ENCODE results near the gene AFG1L.

The AFG1L gene

DNA sequence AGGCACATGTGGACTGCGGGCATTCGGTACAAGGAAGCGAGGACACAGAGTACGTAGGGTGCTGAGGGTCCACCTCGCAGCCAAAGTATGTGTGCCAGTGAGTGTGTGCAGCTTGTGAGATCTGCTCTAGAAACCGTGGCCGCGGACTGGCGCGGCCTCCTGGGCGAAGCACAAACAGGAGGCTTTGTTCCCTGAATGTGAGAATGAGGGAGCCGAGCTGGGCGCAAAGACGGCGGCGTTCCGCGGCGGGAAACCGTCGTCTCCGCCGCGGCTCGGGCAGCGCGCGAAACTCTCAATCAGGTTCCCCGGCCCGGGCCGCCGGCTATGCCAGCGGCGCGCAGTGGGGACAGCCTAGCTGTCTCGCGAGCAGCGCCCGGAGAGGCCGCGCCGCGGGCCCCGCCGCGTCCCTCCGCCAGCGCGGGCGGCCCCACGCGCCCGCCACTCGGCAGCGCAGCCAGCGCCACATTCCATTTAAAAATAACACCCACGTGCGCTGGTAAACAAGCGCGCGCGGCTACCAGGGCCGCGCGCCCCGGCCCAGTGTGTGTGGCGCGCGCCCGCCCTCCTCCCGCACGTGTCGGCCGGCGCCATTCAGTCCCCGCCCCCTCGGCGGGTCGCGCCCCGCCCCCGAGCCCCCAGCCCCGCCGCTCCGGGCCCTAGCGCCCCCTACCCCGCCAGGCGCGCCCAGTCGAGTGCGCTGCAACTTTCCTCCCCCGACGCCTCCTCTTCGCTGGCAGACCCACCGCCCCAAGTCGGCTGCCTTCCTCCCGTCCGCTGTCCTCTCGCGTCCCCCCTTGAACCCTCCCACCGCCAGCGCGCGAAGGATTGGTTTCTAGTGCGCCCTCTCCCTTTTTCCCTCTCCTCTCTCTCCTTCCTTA, 262.9 kb downstream of the AFG1L start:
- TF ChIP-seq POLR2AphosphoS5 (IDR thresholded peaks at IDR 0.05; ENCODE audit: low read depth, low read length): no peak
- TF ChIP-seq FOXP2 (optimal IDR thresholded peaks at IDR 0.05; ENCODE audit: borderline replicate concordance, extremely low read depth, extremely low read length, insufficient read depth): peak; percentile 82
- TF ChIP-seq SIN3A (IDR thresholded peaks at IDR 0.05; ENCODE audit: borderline replicate concordance, insufficient read depth, low read length): peak; percentile 82; the same call in 1 of the 2 replicates

DNA sequence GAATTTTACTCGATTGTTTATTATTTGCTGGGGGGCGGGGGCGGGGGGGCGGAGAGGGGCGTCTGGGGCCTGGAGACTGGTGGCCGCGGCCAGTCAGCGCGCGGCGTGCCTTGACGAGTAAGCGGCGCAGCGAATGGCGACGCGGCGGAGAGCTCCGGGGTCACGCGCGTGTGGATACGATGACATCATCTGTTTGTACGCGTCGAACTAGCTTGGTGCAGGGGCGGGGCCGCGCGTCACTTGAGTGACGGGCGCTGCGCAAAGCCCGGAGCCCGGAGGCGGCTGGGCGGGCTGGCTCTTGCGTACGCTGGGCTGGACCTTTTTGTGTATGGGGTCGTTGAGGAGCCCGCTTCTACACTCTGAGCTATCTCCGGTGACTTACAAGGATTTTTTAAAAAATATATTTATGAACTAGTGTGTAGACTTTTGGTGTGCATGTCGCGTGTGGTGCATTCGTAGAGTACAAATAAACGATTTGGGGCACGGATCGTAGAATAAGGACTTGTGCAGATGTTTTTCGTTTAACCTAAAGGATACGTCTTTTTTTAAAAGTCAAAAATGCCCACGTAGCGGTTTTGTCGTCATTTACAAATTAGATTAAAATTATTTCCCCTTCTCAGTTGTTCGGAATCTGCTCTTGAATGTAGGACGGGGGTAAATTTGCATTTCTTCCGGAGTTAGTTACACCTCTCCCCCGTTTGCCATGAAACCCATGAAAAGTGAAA, 263.7 kb downstream of the AFG1L start:
- TF ChIP-seq TAF1 (IDR thresholded peaks at IDR 0.05; ENCODE audit: borderline replicate concordance, insufficient read depth, low read length) (no peak), SIN3A (IDR thresholded peaks at IDR 0.05; ENCODE audit: borderline replicate concordance, insufficient read depth, low read length) (peak; percentile 89), FOXP2 (optimal IDR thresholded peaks at IDR 0.05; ENCODE audit: borderline replicate concordance, extremely low read depth, extremely low read length, insufficient read depth) (peak; percentile 99), POLR2AphosphoS5 (IDR thresholded peaks at IDR 0.05; ENCODE audit: low read depth, low read length) (no peak)
- TF ChIP-seq, protein P1, sequence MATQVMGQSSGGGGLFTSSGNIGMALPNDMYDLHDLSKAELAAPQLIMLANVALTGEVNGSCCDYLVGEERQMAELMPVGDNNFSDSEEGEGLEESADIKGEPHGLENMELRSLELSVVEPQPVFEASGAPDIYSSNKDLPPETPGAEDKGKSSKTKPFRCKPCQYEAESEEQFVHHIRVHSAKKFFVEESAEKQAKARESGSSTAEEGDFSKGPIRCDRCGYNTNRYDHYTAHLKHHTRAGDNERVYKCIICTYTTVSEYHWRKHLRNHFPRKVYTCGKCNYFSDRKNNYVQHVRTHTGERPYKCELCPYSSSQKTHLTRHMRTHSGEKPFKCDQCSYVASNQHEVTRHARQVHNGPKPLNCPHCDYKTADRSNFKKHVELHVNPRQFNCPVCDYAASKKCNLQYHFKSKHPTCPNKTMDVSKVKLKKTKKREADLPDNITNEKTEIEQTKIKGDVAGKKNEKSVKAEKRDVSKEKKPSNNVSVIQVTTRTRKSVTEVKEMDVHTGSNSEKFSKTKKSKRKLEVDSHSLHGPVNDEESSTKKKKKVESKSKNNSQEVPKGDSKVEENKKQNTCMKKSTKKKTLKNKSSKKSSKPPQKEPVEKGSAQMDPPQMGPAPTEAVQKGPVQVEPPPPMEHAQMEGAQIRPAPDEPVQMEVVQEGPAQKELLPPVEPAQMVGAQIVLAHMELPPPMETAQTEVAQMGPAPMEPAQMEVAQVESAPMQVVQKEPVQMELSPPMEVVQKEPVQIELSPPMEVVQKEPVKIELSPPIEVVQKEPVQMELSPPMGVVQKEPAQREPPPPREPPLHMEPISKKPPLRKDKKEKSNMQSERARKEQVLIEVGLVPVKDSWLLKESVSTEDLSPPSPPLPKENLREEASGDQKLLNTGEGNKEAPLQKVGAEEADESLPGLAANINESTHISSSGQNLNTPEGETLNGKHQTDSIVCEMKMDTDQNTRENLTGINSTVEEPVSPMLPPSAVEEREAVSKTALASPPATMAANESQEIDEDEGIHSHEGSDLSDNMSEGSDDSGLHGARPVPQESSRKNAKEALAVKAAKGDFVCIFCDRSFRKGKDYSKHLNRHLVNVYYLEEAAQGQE (IDR thresholded peaks at IDR 0.05; ENCODE audit: insufficient read depth in 1 of 2, low read depth in 2 of 2, low read length in 2 of 2): no peak; a peak in 1 of 4 replicates

DNA sequence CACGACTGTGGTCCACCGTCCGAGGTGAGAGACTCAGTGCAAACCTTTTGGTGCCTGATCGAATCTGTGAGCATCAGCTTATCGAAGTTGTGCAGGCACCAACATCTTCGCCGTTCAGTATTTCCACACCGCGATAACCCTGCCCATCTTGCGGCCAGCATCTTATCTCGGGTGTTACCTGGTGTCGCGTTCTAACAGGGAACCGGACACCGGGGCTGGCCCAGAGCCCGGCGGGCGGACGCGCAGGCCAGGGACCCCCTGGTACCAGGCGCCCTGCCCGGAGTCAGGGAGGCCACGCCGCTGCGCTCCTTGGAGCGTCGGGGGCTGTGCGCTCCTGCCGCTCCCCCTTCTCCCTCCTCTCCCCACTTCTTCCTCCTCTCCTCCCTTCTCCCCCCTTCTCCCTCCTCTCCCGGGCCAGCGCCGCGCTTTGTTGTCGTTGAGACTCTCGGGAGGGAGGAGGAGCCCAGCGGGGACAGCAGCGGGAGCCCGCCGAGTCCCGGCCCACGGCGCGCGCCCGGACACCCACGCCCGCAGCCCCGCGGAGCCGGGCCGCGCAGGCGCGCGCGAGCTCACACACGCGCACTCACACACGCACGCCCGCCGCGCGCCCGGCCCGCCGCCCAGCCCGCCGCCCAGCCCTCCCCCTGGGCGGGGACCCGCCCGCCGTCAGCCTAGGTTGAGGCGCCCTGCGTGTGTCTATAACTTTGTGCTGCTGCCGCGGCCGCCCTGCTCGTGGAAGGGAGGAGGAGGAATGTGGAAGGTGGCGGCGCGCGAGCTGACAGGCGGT, 264.4 kb downstream of the AFG1L start:
- TF ChIP-seq TAF1 (IDR thresholded peaks at IDR 0.05; ENCODE audit: borderline replicate concordance, insufficient read depth, low read length) (no peak), POLR2AphosphoS5 (IDR thresholded peaks at IDR 0.05; ENCODE audit: low read depth, low read length) (peak; percentile 65; the same call in 1 of the 2 replicates), SIN3A (IDR thresholded peaks at IDR 0.05; ENCODE audit: borderline replicate concordance, insufficient read depth, low read length) (no peak), FOXP2 (optimal IDR thresholded peaks at IDR 0.05; ENCODE audit: borderline replicate concordance, extremely low read depth, extremely low read length, insufficient read depth) (no peak)
- TF ChIP-seq, protein P1 (IDR thresholded peaks at IDR 0.05; ENCODE audit: insufficient read depth in 1 of 2, low read depth in 2 of 2, low read length in 2 of 2): no peak

DNA sequence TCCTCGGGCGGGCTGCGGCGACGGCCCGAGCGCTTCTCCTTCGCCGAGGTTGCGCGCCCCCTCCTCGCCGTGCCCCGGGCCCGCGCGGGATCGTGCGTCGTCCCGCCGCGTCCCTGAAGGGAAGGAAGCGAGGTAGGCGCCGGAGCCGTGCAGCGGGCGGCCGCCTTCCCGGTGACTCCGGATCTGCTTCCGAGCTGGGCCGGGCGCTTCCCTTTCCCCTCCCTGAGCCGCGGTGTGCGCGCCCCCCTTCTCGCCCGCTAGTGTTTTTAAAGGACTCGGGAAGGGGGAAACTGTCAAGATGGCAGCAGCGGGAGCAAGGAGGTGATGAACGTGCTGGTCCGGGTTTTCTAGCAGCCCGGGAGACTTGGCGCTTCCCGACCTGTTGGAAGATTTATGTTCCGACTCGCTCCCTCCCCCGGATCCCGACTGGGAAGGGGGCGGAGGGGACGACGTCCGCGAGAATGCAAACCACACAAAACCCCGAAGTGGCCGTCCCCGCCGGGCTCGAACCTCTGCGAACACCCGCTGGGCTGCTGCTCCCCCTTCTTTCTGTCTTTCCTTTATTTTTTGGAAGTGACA, 265.1 kb downstream of the AFG1L start:
- peak; percentile 60; the same call in 1 of the 2 replicates for TF ChIP-seq SIN3A (IDR thresholded peaks at IDR 0.05; ENCODE audit: borderline replicate concordance, insufficient read depth, low read length)
- no peak for TF ChIP-seq FOXP2 (optimal IDR thresholded peaks at IDR 0.05; ENCODE audit: borderline replicate concordance, extremely low read depth, extremely low read length, insufficient read depth)

DNA sequence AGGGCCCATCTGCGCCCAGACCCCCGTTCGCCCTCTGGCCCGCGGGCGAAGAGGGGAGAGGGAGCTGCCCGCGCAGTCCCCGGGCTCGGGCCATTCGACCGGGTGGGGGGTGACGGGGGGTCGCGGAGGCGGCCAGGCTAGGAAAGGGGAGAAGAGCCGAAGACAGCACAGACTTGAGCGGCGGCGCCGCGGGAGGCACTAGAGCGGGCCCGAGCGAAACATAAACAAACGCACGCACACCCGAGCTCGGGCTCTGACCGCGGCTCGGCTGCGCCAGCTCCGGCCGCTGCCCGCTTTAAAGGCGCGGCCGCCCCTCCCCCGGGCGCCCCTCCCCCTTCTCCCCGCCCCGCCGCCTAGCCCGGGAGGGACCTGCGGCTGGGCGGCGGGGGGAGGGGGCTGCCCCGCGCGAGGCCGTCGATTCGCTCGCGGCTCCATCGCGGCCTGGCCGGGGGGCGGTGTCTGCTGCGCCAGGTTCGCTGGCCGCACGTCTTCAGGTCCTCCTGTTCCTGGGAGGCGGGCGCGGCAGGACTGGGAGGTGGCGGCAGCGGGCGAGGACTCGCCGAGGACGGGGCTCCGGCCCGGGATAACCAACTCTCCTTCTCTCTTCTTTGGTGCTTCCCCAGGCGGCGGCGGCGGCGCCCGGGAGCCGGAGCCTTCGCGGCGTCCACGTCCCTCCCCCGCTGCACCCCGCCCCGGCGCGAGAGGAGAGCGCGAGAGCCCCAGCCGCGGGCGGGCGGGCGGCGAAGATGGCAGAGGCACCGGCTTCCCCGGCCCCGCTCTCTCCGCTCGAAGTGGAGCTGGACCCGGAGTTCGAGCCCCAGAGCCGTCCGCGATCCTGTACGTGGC, 265.8 kb downstream of the AFG1L start, which contains the start of gene FOXO3:
FOXO3 (plus strand) TSS at position 455 of the 846 bp plus-strand sequence; CDS start at position 747, 292 bp downstream.
- TF ChIP-seq FOXP2 (optimal IDR thresholded peaks at IDR 0.05; ENCODE audit: borderline replicate concordance, extremely low read depth, extremely low read length, insufficient read depth) (peak; percentile 30), POLR2AphosphoS5 (IDR thresholded peaks at IDR 0.05; ENCODE audit: low read depth, low read length) (peak; percentile 73), SIN3A (IDR thresholded peaks at IDR 0.05; ENCODE audit: borderline replicate concordance, insufficient read depth, low read length) (no peak; the same call in 1 of the 2 replicates), TAF1 (IDR thresholded peaks at IDR 0.05; ENCODE audit: borderline replicate concordance, insufficient read depth, low read length) (peak; percentile 14; the same call in 1 of the 2 replicates)
- TF ChIP-seq, protein P1 (IDR thresholded peaks at IDR 0.05; ENCODE audit: insufficient read depth in 1 of 2, low read depth in 2 of 2, low read length in 2 of 2): 0 out of 4 replicates have a peak, but pooled peaks of 1 of the 2 experiments have one; percentile 17

All from PFSK-1 (cell line).